IMR-90 (cell line): ENCODE measurements around the gene PPP1R37. TPM values are rescaled to one million over a fixed set of nuclear protein-coding genes. Genes with fewer than 3 reads are reported as not detected.

Experiments
- polyA plus RNA-seq, 3 experiments: library from polyadenylated mRNA; depleted of rRNA; stranded (reverse); fragments of >200 nt; gene quantifications; 2 replicates each; pipeline ENCODE4 v1.2.3, GENCODE V29; 2012; ENCODE audit warnings: low replicate concordance in 1 of 3
- total RNA-seq: library from RNA; depleted of rRNA; stranded (reverse); fragments of >200 nt; gene quantifications from 2 replicates; pipeline ENCODE4 v1.2.3, GENCODE V29; 2012
- TF ChIP-seq, protein P1 (sequence below): conservative IDR thresholded peaks from 2 replicates; pipeline ENCODE4 v1.5.1; 2012; ENCODE audit warnings: mild to moderate bottlenecking, low read depth, low read length, improper control_type of control experiment
- TF ChIP-seq, protein P2 (sequence below): fragments of 150-350 bp; IDR thresholded peaks from 2 replicates; pipeline ENCODE4 v1.6.1; 2016; ENCODE audit warnings: low read depth, mild to moderate bottlenecking, low read length, moderate library complexity, borderline replicate concordance

The PPP1R37 gene
- total and polyA plus RNA-seq, 2 of the 4 experiments (the other 2 are of a cell fraction) = 13.1 to 18.5 TPM

DNA sequence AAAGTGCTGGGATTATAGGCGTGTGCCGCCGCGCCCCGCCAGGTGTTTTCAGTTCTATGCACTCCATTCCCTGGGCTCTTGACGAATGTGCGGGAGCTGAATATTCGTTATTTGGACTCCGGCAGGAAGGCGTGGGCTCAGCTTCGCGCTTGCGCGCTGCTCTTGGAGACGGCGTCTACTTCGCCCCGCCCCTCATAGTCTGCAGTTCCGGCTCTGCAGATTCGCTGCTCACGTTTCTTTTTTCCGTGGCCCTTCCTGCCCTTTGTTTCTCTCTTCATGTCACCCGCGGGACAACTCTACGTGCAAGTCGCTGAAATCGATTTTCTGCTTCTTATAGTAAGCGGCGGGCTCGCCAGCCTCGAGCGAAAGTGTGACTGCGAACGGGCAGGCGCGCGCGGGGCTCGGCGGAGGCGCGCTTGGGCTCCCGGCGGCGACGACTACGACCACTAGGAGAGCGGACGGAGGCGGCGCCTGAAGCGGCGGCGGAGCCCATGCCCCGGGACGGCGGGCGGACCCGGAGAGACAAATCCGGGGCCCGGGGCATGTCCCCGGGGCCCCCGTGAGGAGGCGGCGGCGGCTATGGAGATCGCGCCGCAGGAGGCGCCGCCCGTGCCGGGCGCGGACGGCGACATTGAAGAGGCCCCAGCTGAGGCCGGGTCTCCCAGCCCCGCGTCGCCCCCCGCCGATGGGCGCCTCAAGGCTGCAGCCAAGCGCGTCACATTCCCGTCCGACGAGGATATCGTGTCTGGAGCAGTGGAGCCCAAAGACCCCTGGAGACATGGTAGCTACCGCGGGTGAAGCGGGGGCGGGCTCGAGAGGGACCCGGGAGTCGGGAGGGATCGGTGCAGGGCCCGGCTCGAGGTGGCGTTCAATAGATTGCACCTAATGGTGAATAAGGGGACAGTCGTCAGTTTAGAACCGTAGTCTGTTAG is at the start of gene PPP1R37 (continued):
- TF ChIP-seq, protein P1, sequence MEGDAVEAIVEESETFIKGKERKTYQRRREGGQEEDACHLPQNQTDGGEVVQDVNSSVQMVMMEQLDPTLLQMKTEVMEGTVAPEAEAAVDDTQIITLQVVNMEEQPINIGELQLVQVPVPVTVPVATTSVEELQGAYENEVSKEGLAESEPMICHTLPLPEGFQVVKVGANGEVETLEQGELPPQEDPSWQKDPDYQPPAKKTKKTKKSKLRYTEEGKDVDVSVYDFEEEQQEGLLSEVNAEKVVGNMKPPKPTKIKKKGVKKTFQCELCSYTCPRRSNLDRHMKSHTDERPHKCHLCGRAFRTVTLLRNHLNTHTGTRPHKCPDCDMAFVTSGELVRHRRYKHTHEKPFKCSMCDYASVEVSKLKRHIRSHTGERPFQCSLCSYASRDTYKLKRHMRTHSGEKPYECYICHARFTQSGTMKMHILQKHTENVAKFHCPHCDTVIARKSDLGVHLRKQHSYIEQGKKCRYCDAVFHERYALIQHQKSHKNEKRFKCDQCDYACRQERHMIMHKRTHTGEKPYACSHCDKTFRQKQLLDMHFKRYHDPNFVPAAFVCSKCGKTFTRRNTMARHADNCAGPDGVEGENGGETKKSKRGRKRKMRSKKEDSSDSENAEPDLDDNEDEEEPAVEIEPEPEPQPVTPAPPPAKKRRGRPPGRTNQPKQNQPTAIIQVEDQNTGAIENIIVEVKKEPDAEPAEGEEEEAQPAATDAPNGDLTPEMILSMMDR = peak; percentile 36; the same call in 1 of the 2 replicates
- TF ChIP-seq, protein P2, sequence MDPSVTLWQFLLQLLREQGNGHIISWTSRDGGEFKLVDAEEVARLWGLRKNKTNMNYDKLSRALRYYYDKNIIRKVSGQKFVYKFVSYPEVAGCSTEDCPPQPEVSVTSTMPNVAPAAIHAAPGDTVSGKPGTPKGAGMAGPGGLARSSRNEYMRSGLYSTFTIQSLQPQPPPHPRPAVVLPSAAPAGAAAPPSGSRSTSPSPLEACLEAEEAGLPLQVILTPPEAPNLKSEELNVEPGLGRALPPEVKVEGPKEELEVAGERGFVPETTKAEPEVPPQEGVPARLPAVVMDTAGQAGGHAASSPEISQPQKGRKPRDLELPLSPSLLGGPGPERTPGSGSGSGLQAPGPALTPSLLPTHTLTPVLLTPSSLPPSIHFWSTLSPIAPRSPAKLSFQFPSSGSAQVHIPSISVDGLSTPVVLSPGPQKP = no peak
